GM19351 (cell line): Measurements from ENCODE around the gene FAM193B.
"Not testable (repeated sequence)": the region's sequence is repeated elsewhere in the genome, so short reads cannot be mapped to it uniquely, and the experiment has no call there.

Experiments
- ATAC-seq: cut with Tn5 transposase; IDR thresholded peaks from one replicate; pipeline ENCODE4 v1.9.1; 2021; ENCODE audit warnings: mild to moderate bottlenecking, moderate library complexity; ENCODE audit not compliant: unreplicated experiment

The FAM193B gene

GRCh38 chr5:177578316-177578715, 24.0 kb upstream of the FAM193B start:
- ATAC-seq, result no peak

GRCh38 chr5:177576169-177576568, 21.8 kb upstream of the FAM193B start:
- no peak for ATAC-seq

- no peak for ATAC-seq
These were observed 21.1 kb upstream of the FAM193B start for GRCh38 chr5:177575488-177575887.

GRCh38 chr5:177569894-177570293, 15.5 kb upstream of the FAM193B start:
- ATAC-seq, result no peak

- ATAC-seq, result no peak
These were observed 14.0 kb upstream of the FAM193B start for GRCh38 chr5:177568326-177568725.

GRCh38 chr5:177565046-177565445, 10.7 kb upstream of the FAM193B start:
- ATAC-seq, result no peak

GRCh38 chr5:177559446-177559941, 5.1 kb upstream of the FAM193B start:
- ATAC-seq, result not testable (repeated sequence)

GRCh38 chr5:177557796-177558195, 3.4 kb upstream of the FAM193B start:
- ATAC-seq, result no peak

GRCh38 chr5:177557041-177557647, 2.8 kb upstream of the FAM193B start:
- ATAC-seq, result no peak

- no peak for ATAC-seq
These were observed 1.3 kb upstream of the FAM193B start for GRCh38 chr5:177555665-177556064.

- no peak for ATAC-seq
These were observed 865 bp upstream of the FAM193B start for GRCh38 chr5:177555228-177555627.

- ATAC-seq, result peak; percentile 46
These were observed 513 bp downstream of the FAM193B start for GRCh38 chr5:177553671-177554429.

GRCh38 chr5:177552839-177553455, 1.4 kb downstream of the FAM193B start:
- ATAC-seq, result no peak

GRCh38 chr5:177550122-177550521, 4.2 kb downstream of the FAM193B start:
- ATAC-seq, result no peak

GRCh38 chr5:177548495-177548894, 5.9 kb downstream of the FAM193B start:
- ATAC-seq, result no peak

GRCh38 chr5:177547736-177548135, 6.6 kb downstream of the FAM193B start:
- ATAC-seq, result no peak

- no peak for ATAC-seq
These were observed 8.1 kb downstream of the FAM193B start for GRCh38 chr5:177546258-177546741.

- ATAC-seq, result no peak
These were observed 8.7 kb downstream of the FAM193B start for GRCh38 chr5:177545487-177546257.

- ATAC-seq, result no peak
These were observed 11.4 kb downstream of the FAM193B start for GRCh38 chr5:177542816-177543465.

GRCh38 chr5:177540438-177540837, 13.9 kb downstream of the FAM193B start:
- no peak for ATAC-seq
